Smooth muscle cell (in vitro differentiated cells): ENCODE measurements around the gene LAPTM4A. TPM values are rescaled to one million over a fixed set of nuclear protein-coding genes. Genes with fewer than 3 reads are reported as not detected.

Experiments
- DNase-seq: peaks from one replicate; lab custom pipeline; 2025; ENCODE audit not compliant: unreplicated experiment; lab: John Stamatoyannopoulos, UW
- H2AFZ ChIP-seq: fragments of 200-600 bp; sonication (generic); 2 replicates; pipeline ENCODE4 v1.6.0; 2016; ENCODE audit warnings: antibody characterized with exemption, low read depth, mild to moderate bottlenecking
- H3F3A ChIP-seq: fragments of 200-600 bp; sonication (generic); 2 replicates; pipeline ENCODE4 v1.6.0; 2017; ENCODE audit warnings: antibody characterized with exemption, low read depth
- H3K27ac ChIP-seq: fragments of 200-600 bp; sonication (generic); 2 replicates; pipeline ENCODE4 v1.5.1; 2016; ENCODE audit warnings: low read depth, mild to moderate bottlenecking
- H3K27me3 ChIP-seq: fragments of 200-600 bp; sonication (generic); 2 replicates; pipeline ENCODE4 v1.6.1; 2016; ENCODE audit warnings: low read depth, mild to moderate bottlenecking
- H3K36me3 ChIP-seq: fragments of 200-600 bp; sonication (generic); 2 replicates; pipeline ENCODE4 v1.5.1; 2016; ENCODE audit warnings: low read depth
- H3K4me1 ChIP-seq: fragments of 200-600 bp; sonication (generic); 2 replicates; pipeline ENCODE4 v1.5.1; 2016; ENCODE audit warnings: low read depth
- H3K4me2 ChIP-seq: fragments of 200-600 bp; sonication (generic); 2 replicates; pipeline ENCODE4 v1.6.0; 2016; ENCODE audit warnings: mild to moderate bottlenecking
- H3K4me3 ChIP-seq: fragments of 200-600 bp; sonication (generic); 2 replicates; pipeline ENCODE4 v1.5.1; 2016; ENCODE audit warnings: mild to moderate bottlenecking
- H3K79me2 ChIP-seq: fragments of 200-600 bp; sonication (generic); 2 replicates; pipeline ENCODE4 v1.6.0; 2016; ENCODE audit warnings: low read depth, mild to moderate bottlenecking
- H3K9ac ChIP-seq: fragments of 200-600 bp; sonication (generic); 2 replicates; pipeline ENCODE4 v1.6.0; 2016; ENCODE audit warnings: low read depth
- H3K9me3 ChIP-seq: fragments of 200-600 bp; sonication (generic); replicated peaks from 2 replicates; pipeline ENCODE4 v1.5.1; 2016; ENCODE audit warnings: low read depth
- H4K20me1 ChIP-seq: fragments of 200-600 bp; sonication (generic); 2 replicates; pipeline ENCODE4 v1.6.0; 2016; ENCODE audit warnings: low read depth
- WGBS: methylation state at CpG from one replicate; pipeline ENCODE4 v1.1.7; 2016; ENCODE audit warnings: low lambda C conversion rate; 5-methylcytosine and 5-hydroxymethylcytosine counted together
- polyA plus RNA-seq: library from polyadenylated mRNA; unstranded; fragments of >200 nt; fragmentation: Nextera tagmentation; extraction: Ambion mirVana; gene quantifications from 2 replicates; pipeline ENCODE4 v1.2.1, GENCODE V29; 2016
- total RNA-seq: library from RNA; depleted of rRNA; stranded (reverse); fragments of >200 nt; gene quantifications from 2 replicates; pipeline ENCODE4 v1.2.3, GENCODE V29; 2014
- TF ChIP-seq, protein P1 (sequence below): fragments of 200-600 bp; sonication (generic); IDR thresholded peaks from 2 replicates; pipeline ENCODE4 v1.5.1; 2017; ENCODE audit warnings: borderline replicate concordance, mild to moderate bottlenecking, antibody characterized with exemption; ENCODE audit not compliant: insufficient read depth, poor library complexity, severe bottlenecking

The LAPTM4A gene
- total and polyA plus RNA-seq, 2 experiments from 2014 or later = 423 to 466 TPM

DNA sequence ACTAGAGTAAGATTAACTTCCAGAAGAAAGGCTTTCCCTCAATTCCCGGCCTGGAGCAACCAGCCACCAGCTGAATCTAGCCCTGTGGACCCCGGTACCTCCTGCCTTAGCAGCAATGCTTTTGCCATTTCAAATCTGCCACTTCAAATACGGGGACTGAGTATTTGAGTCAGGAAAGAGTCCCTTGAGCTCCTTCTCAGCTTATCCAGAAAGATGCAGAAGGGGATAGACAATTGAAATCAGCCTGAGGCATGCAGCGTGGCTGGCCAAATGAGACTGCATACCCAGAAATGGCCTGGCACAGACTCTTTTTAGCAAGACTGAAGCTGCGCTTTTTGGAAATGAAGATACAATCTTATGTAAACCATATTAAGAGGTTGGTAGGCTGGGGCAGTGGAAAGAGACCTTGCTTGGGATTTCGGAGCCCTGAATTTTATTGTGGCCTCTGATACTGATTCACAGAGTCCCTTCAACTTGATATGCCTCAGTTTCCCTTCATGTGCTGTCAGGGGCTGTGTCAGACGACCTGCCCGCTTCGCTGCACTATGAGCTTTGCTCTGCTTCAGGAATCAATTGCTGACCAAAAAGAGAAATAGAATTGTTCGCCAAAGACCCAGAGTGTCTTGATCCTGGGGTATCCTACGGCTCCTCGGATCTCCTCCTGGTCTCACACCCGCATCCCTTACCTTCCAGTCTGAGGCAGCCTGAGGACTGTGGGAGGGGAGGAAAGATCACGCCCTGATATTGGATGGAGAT lies 40.0 kb downstream of the LAPTM4A start:
- no peaks in the 10 kb centered on the region for H3K79me2 ChIP-seq
- H3K9me3 ChIP-seq = no peaks in the 10 kb centered on the region
- H3K4me1 ChIP-seq = peaks cover 9% of the 10 kb centered on the region
- no peaks in the 10 kb centered on the region for H3K36me3 ChIP-seq
- H4K20me1 ChIP-seq = no peaks in the 10 kb centered on the region
- peak overlapping the region; percentile 90 for H2AFZ ChIP-seq
- H3K27ac ChIP-seq = no peak overlapping the region
- H3K9ac ChIP-seq = no peak overlapping the region
- H3F3A ChIP-seq = peaks cover 7% of the 10 kb centered on the region
- TF ChIP-seq, protein P1, sequence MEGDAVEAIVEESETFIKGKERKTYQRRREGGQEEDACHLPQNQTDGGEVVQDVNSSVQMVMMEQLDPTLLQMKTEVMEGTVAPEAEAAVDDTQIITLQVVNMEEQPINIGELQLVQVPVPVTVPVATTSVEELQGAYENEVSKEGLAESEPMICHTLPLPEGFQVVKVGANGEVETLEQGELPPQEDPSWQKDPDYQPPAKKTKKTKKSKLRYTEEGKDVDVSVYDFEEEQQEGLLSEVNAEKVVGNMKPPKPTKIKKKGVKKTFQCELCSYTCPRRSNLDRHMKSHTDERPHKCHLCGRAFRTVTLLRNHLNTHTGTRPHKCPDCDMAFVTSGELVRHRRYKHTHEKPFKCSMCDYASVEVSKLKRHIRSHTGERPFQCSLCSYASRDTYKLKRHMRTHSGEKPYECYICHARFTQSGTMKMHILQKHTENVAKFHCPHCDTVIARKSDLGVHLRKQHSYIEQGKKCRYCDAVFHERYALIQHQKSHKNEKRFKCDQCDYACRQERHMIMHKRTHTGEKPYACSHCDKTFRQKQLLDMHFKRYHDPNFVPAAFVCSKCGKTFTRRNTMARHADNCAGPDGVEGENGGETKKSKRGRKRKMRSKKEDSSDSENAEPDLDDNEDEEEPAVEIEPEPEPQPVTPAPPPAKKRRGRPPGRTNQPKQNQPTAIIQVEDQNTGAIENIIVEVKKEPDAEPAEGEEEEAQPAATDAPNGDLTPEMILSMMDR = no peak
- no peak for DNase-seq
- WGBS = 89% methylated on average over 14 of the region's 14 CpGs
- H3K4me3 ChIP-seq = peak overlapping the region; percentile 57
- H3K27me3 ChIP-seq = no peaks in the 10 kb centered on the region
- H3K4me2 ChIP-seq = peak overlapping the region; percentile 86

DNA sequence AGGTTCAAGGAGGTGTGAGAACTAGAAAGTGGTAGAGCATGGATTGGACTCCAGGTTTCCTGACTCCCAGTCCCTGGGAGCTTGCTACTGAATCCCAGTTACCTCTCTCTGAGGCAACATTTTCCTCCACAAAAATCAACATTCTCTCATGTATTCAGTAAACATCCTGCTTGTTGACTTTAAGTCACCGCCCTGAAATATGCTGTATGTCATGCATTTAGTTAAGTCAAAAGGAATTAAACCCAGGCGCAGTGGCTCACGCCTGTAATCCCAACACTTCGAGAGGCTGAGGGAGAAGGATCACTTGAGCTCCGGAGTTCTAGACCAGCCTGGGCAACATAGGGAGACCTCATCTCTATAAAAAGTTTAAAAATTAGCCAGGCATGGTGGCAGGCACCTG lies 42.7 kb downstream of the LAPTM4A start:
- H3K79me2 ChIP-seq = no peaks in the 10 kb centered on the region
- H3K4me2 ChIP-seq = no peak overlapping the region
- 71% methylated on average over 5 of the region's 5 CpGs for WGBS
- no peak overlapping the region for H3K27ac ChIP-seq
- no peaks in the 10 kb centered on the region for H4K20me1 ChIP-seq
- TF ChIP-seq, protein P1 = no peak
- no peak overlapping the region for H3K4me3 ChIP-seq
- no peak for DNase-seq
- no peaks in the 10 kb centered on the region for H3K9me3 ChIP-seq
- no peaks in the 10 kb centered on the region for H3K27me3 ChIP-seq
- H3K9ac ChIP-seq = no peak overlapping the region
- H3K36me3 ChIP-seq = no peaks in the 10 kb centered on the region
- H3K4me1 ChIP-seq = peaks cover 9% of the 10 kb centered on the region
- peaks cover 7% of the 10 kb centered on the region for H3F3A ChIP-seq
- no peak overlapping the region for H2AFZ ChIP-seq

DNA sequence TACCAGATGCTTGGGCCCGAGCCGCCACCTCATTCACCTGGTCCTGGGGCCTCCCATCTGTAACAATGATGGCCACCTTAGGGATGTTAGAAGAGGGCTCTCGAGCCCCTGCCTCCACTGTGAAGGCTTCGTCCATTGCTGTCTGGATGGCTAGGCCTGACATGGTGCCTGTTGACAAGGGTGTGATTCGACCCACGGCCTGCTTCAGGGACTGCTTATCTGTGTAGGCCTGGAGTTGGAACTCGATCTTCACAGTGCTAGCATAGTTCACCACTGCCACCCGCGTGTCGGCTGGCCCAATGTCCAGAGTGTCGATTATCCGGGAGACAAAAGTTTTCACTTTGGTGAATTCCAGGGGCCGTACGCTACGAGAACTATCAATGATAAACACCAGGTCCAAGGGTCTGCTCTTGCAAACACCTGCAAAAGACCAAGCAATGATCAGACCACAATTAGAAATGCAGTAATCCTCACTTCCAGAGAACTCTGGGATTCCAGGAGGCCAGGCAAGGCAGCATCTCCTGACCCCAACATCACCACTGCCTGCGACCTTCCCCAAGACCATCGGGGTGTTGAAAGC lies 45.4 kb downstream of the LAPTM4A start:
- no peak overlapping the region for H3K27ac ChIP-seq
- H3K79me2 ChIP-seq = no peaks in the 10 kb centered on the region
- H3K4me3 ChIP-seq = no peak overlapping the region
- H2AFZ ChIP-seq = no peak overlapping the region
- 88% methylated on average over 17 of the region's 17 CpGs for WGBS
- H4K20me1 ChIP-seq = no peaks in the 10 kb centered on the region
- H3K36me3 ChIP-seq = no peaks in the 10 kb centered on the region
- H3F3A ChIP-seq = no peaks in the 10 kb centered on the region
- no peak for DNase-seq
- H3K9ac ChIP-seq = no peak overlapping the region
- H3K27me3 ChIP-seq = no peaks in the 10 kb centered on the region
- no peak overlapping the region for H3K4me2 ChIP-seq
- TF ChIP-seq, protein P1 = no peak
- H3K9me3 ChIP-seq = no peaks in the 10 kb centered on the region
- no peaks in the 10 kb centered on the region for H3K4me1 ChIP-seq
